Measurements from ENCODE around the gene S100A1.

- no peak for TF ChIP-seq ZNF274 (IDR thresholded peaks at IDR 0.05; ENCODE audit: low read depth, low read length)
- TF ChIP-seq SUZ12 (IDR thresholded peaks at IDR 0.05; ENCODE audit: extremely low read depth, insufficient read depth, insufficient read length), result no peak
Measured at GRCh38 chr1:153578936-153579335, 49.3 kb upstream of the S100A1 start.
